ENCODE data around the gene IMP4. TPM values are rescaled to one million over a fixed set of nuclear protein-coding genes. Genes with fewer than 3 reads are reported as not detected.
A peak's percentile ranks its signal among the peaks of the same experiment; 100 is the strongest.

Gene IMP4
- total RNA-seq, 4 donors from 2014 or later: 25.1 to 51.8 (median 43.3) TPM

DNA sequence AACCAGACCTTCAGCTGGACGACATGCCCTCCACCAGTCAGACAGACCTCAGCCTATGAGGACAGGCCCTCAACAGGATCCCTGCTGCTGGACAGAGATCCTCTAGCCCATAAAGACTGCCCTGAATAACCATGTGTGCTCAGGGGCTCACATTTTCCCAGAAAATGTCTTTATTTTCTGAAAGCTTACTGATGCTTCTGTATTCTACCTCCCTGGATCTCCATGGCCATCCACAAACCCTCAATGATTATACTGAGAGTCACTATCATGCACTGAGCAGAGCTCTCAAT lies 11.4 kb downstream of the IMP4 start:
- H3K27me3 ChIP-seq: no peaks in the 10 kb centered on the region
- no peaks in the 10 kb centered on the region for H3K4me1 ChIP-seq
- TF ChIP-seq, protein P1, sequence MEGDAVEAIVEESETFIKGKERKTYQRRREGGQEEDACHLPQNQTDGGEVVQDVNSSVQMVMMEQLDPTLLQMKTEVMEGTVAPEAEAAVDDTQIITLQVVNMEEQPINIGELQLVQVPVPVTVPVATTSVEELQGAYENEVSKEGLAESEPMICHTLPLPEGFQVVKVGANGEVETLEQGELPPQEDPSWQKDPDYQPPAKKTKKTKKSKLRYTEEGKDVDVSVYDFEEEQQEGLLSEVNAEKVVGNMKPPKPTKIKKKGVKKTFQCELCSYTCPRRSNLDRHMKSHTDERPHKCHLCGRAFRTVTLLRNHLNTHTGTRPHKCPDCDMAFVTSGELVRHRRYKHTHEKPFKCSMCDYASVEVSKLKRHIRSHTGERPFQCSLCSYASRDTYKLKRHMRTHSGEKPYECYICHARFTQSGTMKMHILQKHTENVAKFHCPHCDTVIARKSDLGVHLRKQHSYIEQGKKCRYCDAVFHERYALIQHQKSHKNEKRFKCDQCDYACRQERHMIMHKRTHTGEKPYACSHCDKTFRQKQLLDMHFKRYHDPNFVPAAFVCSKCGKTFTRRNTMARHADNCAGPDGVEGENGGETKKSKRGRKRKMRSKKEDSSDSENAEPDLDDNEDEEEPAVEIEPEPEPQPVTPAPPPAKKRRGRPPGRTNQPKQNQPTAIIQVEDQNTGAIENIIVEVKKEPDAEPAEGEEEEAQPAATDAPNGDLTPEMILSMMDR (IDR thresholded peaks at IDR 0.05): no peak
- TF ChIP-seq POLR2A (IDR thresholded peaks at IDR 0.05): no peak
- no peak overlapping the region for H3K4me3 ChIP-seq
- no peaks in the 10 kb centered on the region for H3K9me3 ChIP-seq
- intact Hi-C loops (cut with DNase I; ENCODE audit: low total_unique reads): no loop called here
- H3K36me3 ChIP-seq: no peaks in the 10 kb centered on the region
- DNase-seq: no peak
- H3K27ac ChIP-seq: no peak overlapping the region

DNA sequence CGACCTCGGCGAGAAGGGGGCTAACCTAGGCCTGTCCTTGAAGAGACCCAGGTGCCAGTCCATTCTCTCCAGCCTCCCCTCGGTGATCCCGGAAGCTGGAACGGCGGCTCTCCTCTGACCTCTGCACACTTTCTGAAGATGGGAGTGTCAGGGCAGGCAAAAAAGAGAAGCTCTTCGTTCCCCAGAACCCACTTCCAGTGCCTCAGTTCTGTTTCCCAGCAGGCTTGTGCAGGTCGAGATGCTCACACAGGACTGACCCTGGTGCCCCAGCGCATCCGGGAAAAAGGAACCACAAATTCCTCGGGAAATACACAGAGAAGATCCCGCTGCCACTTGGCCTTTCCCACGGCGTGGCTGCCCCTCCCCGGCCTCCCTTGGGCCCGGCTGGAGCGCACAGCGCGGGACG lies 12.5 kb downstream of the IMP4 start:
- TF ChIP-seq, protein P1 (IDR thresholded peaks at IDR 0.05): no peak
- TF ChIP-seq POLR2A (IDR thresholded peaks at IDR 0.05): no peak
- DNase-seq: no peak
- H3K27me3 ChIP-seq: no peaks in the 10 kb centered on the region
- intact Hi-C loops (cut with DNase I; ENCODE audit: low total_unique reads): no loop called here
- peak overlapping the region; percentile 47 to 74 for H3K4me3 ChIP-seq
- H3K9me3 ChIP-seq: no peaks in the 10 kb centered on the region
- H3K36me3 ChIP-seq: no peaks in the 10 kb centered on the region
- peak overlapping the region; percentile 66 to 75 for H3K27ac ChIP-seq
- H3K4me1 ChIP-seq: no peaks in the 10 kb centered on the region

- Histone ChIP-seq H3K9me3 (no peaks in the 10 kb centered on the region), H3K36me3 (no peaks in the 10 kb centered on the region), H3K27ac (peak within 1 kb of the TSS; percentile 66 to 75), H3K4me1 (no peaks in the 10 kb centered on the region), H3K27me3 (no peaks in the 10 kb centered on the region), H3K4me3 (peak within 1 kb of the TSS; percentile 47 to 74)
- peak; percentile 87 to 89 for DNase-seq
- TF ChIP-seq, protein P1 (IDR thresholded peaks at IDR 0.05): peak in 3 of 4 experiments; percentile 67 to 71 (median 71)
- peak; percentile 47 to 89 for TF ChIP-seq POLR2A (IDR thresholded peaks at IDR 0.05)
- intact Hi-C loops (cut with DNase I; ENCODE audit: low total_unique reads): no loop called here
Observed at GRCh38 chr2:130355578-130356431, 13.1 kb downstream of the IMP4 start, which contains the start of gene PTPN18. PTPN18 (plus strand) TSS chr2:130356056; CDS start chr2:130356108, 52 bp downstream.

DNA sequence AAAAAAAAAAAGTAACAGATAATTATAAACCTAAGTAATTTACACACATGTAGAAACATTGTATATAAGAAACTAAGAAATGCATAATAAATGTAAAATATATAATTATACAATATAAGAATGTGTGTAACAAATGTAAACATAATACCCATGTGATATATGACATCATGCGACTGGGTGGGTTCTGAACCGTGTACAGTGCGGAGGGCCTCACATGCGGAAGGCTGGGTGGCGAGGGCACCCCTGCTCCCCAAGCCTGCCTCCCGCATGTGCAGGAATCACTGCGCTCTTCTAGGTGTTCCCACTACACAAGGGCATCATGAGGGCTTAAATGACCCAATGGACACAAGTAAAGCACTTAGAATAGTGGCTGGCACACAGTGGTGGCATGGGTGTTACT lies 15.2 kb downstream of the IMP4 start:
- intact Hi-C loops (cut with DNase I; ENCODE audit: low total_unique reads): no loop called here
- TF ChIP-seq POLR2A (IDR thresholded peaks at IDR 0.05): no peak
- TF ChIP-seq, protein P1 (IDR thresholded peaks at IDR 0.05): no peak
- Histone ChIP-seq H3K36me3 (no peaks in the 10 kb centered on the region), H3K4me1 (no peaks in the 10 kb centered on the region), H3K27me3 (no peaks in the 10 kb centered on the region), H3K4me3 (no peak overlapping the region), H3K27ac (no peak overlapping the region), H3K9me3 (no peaks in the 10 kb centered on the region)
- no peak for DNase-seq

Measured in uterus (tissue), 4 donors.